Stimulated activated CD8-positive, alpha-beta memory T cell treated with anti-CD3 and anti-CD28 coated beads, Interleukin-15, amount 100 ng/mL, for 48 hours (primary cell): Measurements from ENCODE around the gene PHEX.

ENCODE experiments used
- DNase-seq, 2 donors: peaks; one replicate each; pipeline ENCODE4 v3.0.0-alpha.2; 2020; ENCODE audit warnings: low read depth in 2 of 2

Gene PHEX

GRCh38 chrX:22032084-22032483, at the start of gene PHEX:
PHEX (plus strand) TSS chrX:22032325; CDS start chrX:22033006, 681 bp downstream.
- DNase-seq, result no peak

GRCh38 chrX:21985332-21985777, 46.8 kb upstream of the PHEX start:
- DNase-seq, result peak; percentile 15 to 25

GRCh38 chrX:21986596-21986995, 45.5 kb upstream of the PHEX start:
- no peak for DNase-seq

DNA sequence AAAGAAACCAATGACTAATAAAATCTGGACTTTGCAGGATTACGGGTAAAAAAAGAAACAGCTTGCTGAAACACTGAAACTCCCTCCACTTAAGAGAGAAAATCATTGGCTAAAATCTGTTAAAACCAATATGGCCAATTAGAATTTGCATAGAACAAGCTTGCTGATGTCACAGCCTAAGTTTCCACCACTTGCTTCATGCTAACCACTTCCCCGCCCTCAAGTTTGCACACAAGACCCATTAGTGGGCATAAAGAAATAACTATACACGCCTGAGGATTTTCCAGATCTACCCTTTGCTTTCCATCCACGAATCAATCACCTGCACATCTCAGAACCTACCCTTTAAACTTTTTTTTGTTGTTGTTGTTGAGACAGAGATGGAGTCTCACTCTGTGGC, 42.7 kb upstream of the PHEX start:
- DNase-seq, result peak; percentile 9 to 11

GRCh38 chrX:21990832-21991231, 41.3 kb upstream of the PHEX start:
- no peak for DNase-seq

- no peak for DNase-seq
These were observed 40.6 kb upstream of the PHEX start for GRCh38 chrX:21991504-21991903.

GRCh38 chrX:21993265-21993664, 38.9 kb upstream of the PHEX start:
- no peak for DNase-seq

- no peak for DNase-seq
These were observed 35.2 kb upstream of the PHEX start for GRCh38 chrX:21996872-21997455.

DNA sequence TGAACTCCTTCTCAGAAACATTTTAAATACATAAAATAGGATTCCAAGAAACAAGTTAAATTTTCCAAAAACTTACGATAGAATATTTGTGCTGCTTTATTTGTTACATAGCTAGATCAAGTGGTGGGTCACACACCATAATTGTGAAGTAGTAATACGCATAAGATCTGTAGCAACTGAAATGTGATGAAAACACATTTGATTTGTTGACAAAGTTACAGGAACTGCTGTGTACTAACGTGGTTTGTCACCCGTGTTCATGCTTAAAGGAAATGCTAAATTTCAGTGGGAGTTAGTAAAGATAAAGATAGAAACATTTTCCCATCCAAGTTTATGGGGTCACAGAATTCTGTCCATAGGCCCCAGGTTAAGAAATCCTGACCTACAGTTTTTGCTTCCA, 34.1 kb upstream of the PHEX start:
- no peak for DNase-seq

DNA sequence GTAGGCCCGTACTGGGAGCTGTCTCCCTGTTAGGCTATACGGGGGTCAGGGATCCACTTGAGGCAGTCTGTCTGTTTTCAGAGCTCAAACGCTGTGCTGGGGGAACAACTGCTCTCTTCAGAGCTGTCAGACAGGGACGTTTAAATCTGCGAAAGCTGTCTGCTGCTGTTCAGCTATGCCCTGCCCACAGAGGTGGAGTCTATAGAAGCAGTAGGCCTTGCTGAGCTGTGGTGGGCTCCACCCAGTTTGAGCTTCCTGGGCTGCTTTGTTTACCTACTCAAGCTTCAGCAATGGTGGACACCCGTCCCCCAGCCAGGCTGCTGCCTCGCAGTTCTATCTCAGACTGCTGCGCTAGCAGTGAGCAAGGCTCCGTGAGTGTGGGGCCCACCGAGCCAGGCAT, 27.3 kb upstream of the PHEX start:
- DNase-seq, result no peak

DNA sequence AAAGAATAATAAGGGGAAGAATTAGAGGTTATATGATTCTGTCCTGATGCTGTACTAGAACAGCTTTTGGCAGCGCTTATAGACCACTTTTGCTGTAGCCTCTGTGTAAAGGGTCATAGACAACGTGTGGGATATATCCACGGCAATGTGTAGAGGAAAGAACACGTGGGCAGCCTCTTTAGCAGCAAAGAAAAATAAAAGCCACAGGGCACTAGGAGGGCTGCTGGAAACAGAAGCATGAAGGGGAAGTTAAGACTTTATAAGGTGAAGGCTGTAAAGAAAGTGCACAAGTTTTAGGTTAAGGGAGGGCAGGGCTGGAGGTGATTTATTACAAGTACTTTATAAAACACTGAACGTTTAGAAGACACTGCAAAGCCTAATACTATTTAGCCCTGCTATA, 20.1 kb upstream of the PHEX start:
- DNase-seq, result no peak

DNA sequence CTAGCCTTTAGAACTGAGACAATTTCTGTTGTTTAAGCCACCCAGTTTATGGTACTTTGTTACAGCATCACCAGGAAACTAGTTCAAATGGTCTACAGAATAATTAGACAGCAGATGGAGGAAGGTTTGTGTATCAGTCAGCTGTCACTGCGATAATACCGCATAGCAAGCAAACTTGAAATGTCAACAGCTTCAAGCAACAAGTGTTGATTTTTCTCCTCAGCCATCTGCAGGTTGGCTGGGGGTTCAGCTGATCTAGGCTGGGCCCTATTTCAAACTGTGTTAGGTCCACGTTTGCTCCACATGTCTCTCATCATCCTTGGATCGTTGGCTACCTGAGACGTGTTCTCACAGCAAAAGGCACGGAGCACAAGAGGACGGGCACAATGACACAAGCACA, 19.2 kb upstream of the PHEX start:
- DNase-seq, result no peak

- no peak for DNase-seq
These were observed 16.9 kb upstream of the PHEX start for GRCh38 chrX:22015139-22015750.

- DNase-seq, result no peak
These were observed 10.3 kb upstream of the PHEX start for GRCh38 chrX:22021751-22022324.

DNA sequence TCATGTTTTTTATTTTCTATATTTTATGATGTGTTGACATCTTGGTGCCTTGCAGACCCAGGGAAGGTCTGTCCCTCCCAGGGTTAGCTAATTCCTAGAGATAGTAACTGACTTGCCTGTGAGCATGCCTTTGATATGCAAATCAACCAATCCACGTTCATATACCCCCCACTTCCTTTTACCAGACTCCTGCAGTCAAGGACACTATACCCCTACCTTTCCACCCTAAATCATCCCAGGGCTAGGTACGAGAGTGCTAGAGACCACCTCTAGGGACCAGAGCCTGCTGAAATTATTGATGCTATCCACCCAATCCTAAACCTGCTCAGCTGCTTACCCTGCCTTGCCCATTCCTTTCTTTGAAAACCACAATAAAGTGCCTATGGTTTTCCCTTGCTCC, 7.5 kb upstream of the PHEX start:
- DNase-seq, result no peak

GRCh38 chrX:22025751-22026150, 6.4 kb upstream of the PHEX start:
- no peak for DNase-seq

DNA sequence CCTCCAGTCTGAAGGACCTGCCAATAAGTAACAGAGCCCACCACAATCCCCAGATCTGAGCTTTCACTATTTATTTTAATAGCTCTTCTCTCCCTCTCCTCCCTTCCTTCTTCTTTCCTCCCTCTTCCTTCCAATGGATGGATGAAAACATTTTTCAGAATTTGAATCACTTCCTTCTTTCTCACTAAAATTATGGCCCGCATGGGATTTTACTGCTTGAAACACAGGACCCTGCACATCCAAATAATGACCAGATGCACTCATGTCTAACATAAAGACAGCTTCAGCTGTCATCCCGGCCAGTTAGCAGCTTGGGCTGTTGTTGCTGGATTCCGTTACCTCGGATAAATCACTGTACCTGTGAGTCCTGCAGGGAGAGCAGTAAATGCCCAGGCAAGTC, 5.4 kb upstream of the PHEX start:
- DNase-seq, result no peak

- DNase-seq, result no peak
These were observed 381 bp downstream of the PHEX start for GRCh38 chrX:22032506-22032905.

DNA sequence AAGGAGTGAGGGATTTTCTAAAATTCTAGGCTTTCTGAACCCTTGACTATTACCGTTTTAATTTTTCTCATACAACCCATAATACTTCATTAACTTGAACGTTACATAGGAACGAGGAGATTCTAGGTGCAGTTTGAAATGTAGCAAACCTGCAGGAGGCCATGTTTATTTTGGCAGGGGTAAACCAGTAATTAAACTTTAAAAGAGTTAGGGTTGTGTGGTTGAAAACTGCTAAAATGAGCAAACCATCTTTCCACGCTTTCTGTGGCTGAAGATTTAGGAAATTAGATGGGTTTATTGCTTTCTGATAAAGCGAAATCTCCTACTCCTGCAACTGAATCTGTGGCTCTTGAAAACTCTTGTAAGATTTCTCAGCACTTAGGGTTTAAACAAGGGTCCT, 1.7 kb downstream of the PHEX start:
- no peak for DNase-seq

DNA sequence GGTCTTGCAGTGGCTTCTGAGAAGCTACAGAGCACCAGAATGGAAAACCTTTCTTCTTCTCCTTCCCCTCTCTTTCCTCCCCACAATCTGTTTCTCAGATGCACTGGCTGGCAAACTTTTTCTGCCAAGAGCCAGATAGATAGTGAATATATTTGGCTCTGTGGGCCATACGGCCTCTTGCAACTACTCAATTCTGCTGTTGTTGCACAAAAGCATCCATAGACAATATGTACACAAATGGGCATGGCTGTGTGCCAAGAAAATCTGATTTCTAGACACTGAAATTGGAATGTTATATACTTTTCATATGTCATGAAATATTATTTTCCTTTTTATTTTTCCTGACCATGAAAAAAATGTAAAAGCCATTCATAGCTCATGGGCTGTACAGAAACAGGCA, 3.1 kb downstream of the PHEX start:
- no peak for DNase-seq

DNA sequence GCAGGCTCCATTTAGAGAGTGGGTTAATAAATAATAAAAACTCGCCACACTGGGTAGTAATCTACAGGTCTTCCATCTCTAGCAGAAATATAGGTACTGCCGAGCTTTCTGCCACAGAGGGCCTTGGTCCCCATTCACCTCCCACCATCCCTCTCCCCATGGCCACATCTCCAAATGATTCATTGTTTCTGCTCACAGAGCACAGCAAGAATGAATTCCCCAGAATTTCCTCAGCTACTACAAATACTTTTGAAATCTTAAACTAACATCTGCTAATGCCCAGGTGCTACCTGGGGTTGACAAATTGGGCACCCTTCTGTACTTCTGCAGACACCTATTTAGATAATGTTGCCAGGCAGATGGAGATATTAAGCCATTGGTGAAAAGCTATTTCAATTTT, 5.1 kb downstream of the PHEX start:
- DNase-seq, result no peak

GRCh38 chrX:22037911-22038537, 5.9 kb downstream of the PHEX start:
- DNase-seq, result peak in 1 of 2 donors; percentile 26

DNA sequence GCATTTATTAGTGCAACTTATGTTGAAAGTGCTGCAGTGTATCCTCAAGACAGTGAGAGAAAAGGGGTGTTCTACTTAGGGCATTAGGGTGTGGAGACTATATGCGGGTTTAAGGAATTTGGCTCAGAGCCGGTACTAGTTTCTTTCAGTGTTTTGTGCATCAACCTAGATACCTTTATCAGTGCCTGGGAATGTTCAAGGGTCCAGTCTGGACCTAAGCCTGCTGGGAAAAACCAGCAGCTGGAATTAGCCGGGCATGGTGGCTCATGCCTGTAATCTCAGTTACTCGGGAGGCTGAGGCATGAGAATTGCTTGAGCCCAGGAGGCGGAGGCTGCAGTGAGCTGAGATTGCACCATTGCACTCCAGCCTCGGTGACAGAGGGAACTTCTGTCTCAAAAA, 7.4 kb downstream of the PHEX start:
- DNase-seq, result no peak
